SJCRH30 (cell line): ENCODE measurements around the gene GPI. TPM values are rescaled to one million over a fixed set of nuclear protein-coding genes. Genes with fewer than 3 reads are reported as not detected.
A peak's percentile ranks its signal among the peaks of the same experiment; 100 is the strongest.

ENCODE experiments used
- DNase-seq, 2 experiments: peaks; one replicate each; pipeline ENCODE4 v3.0.0-alpha.2; 2015 to 2020
- H3K27ac ChIP-seq: fragments of 250-450 bp; sonication (Bioruptor Pico); 2 replicates; pipeline ENCODE4 v1.5.1; 2020; ENCODE audit warnings: mild to moderate bottlenecking, moderate library complexity
- H3K27me3 ChIP-seq: fragments of 250-450 bp; sonication (Bioruptor Pico); 2 replicates; pipeline ENCODE4 v1.5.1; 2020; ENCODE audit warnings: mild to moderate bottlenecking, moderate library complexity
- H3K36me3 ChIP-seq: fragments of 250-450 bp; sonication (Bioruptor Pico); 2 replicates; pipeline ENCODE4 v1.5.1; 2020; ENCODE audit warnings: mild to moderate bottlenecking, moderate library complexity
- H3K4me1 ChIP-seq: fragments of 250-450 bp; sonication (Bioruptor Pico); 2 replicates; pipeline ENCODE4 v1.5.1; 2020; ENCODE audit warnings: mild to moderate bottlenecking, moderate library complexity
- H3K4me3 ChIP-seq: fragments of 250-450 bp; sonication (Bioruptor Pico); 2 replicates; pipeline ENCODE4 v1.5.1; 2020; ENCODE audit warnings: mild to moderate bottlenecking, moderate library complexity
- H3K9me3 ChIP-seq: fragments of 250-450 bp; sonication (Bioruptor Pico); replicated peaks from 2 replicates; pipeline ENCODE4 v1.5.1; 2020; ENCODE audit warnings: mild to moderate bottlenecking, moderate library complexity
- total RNA-seq: library from RNA; depleted of rRNA; stranded (reverse); fragments of >200 nt; shearing (Covaris generic); gene quantifications from 2 replicates; pipeline ENCODE4 v1.2.3, GENCODE V29; 2014

GPI gene
- total RNA-seq, 1 experiment from 2014 or later: 239 TPM

DNA sequence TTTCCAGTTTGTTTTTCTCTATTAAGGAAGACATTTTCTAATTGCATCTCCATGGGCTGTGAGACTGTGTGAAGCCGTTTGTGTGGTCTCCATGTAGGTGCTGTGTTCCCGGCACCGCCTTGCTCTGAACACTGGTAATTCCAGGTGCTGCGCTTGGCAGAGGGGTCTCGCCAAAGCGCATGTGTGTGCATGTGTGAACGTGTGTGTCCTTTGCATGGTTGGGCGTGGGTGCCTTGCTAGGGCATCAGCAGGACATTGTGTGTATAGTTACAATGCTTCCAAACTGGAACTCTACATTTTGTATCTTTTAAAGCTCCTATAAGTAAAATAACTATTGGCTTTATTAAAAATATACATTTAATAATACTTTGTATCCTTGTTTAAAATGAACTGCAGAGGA lies 9.8 kb upstream of the GPI start:
- DNase-seq: no peak
- no peaks in the 10 kb centered on the region for H3K27me3 ChIP-seq
- H3K4me3 ChIP-seq: no peak overlapping the region
- H3K4me1 ChIP-seq: peaks cover 4% of the 10 kb centered on the region; the same call in 1 of the 2 replicates
- H3K9me3 ChIP-seq: no peaks in the 10 kb centered on the region
- no peak overlapping the region for H3K27ac ChIP-seq
- no peaks in the 10 kb centered on the region for H3K36me3 ChIP-seq

DNA sequence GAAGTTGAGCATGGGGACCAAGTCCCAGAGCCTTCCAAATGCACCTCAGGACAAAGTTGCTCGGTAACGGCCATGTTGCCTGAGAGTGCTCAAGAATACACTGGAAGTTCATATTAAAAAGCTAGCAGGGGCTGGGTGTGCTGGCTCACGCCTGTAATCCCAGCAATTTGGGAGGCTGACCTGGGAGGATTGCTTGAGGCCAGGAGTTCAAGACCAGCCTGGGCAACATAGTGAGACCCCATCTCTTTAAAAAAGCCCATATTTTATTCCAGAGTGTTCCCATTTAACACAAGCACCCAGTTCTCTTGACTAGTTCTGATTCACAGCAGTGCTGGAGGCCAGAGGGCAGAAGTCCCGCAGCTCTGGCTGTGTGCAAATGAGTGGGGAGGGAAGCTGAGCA lies 8.1 kb upstream of the GPI start:
- Histone ChIP-seq H3K4me1 (peaks cover 4% of the 10 kb centered on the region; the same call in 1 of the 2 replicates), H3K36me3 (no peaks in the 10 kb centered on the region), H3K27ac (no peak overlapping the region), H3K4me3 (no peak overlapping the region), H3K27me3 (no peaks in the 10 kb centered on the region), H3K9me3 (no peaks in the 10 kb centered on the region)
- DNase-seq: no peak

DNA sequence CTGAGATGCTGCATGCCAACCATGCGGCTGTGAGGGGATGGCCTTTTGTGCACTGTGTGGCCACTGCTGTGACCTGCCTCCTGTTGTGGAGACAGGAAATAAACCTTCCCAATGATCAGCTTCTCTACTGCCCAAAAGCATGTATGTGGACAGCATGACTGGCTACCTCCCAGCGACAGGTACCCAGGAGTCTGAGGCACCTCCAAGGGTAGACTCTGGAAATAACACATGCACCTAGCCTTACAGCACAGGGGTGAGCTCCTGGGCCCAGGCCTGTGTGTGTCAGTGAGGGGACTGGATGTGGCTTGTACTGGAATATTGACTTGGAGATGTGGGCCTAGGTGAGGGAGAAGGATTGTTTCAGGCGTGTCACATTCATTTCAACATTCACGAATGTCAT lies 7.6 kb upstream of the GPI start:
- no peaks in the 10 kb centered on the region for H3K27me3 ChIP-seq
- H3K4me3 ChIP-seq: no peak overlapping the region
- no peak overlapping the region for H3K27ac ChIP-seq
- DNase-seq: no peak
- H3K36me3 ChIP-seq: no peaks in the 10 kb centered on the region
- no peaks in the 10 kb centered on the region for H3K9me3 ChIP-seq
- H3K4me1 ChIP-seq: peaks cover 4% of the 10 kb centered on the region; the same call in 1 of the 2 replicates

DNA sequence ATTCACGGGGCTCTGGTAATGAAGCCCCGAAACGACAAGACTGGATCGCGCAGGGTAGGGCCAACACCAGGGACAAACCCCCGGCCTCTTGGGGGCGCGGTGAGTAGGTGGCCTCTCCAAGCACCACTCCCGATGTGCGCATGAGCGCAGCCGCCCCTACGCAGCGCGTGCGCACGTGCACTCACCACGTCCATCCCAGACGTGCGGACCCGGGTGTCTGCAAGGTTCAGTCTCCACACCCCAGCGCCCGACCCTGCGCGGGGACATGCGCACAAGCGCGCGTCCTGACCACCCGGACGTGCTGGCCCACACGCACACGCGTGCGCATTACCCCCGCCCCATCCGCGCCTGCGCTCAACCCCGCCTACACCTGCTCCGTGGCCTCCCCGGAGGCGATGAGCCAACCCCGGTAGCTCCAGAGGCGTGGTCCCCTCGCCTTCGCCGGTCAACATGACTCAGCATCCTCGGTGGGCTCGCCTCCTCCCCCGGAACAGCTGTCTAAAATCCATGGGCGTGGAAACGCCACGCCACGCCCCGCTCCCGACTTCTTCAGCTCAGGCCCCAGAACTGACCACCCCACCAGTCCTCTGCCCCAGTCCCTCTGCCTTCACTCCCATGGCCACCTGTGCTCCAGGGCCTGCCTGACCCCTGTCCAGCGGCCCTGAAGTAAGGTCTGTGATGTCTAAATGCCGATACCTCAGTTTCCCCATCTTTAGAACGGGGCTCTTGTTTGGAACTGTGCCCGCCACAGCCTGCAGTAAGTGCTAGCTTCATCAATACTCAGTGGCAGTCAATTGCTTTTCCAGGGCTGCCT lies 5.6 kb upstream of the GPI start:
- peak overlapping the region; percentile 54 for H3K4me3 ChIP-seq
- H3K27me3 ChIP-seq: no peaks in the 10 kb centered on the region
- no peaks in the 10 kb centered on the region for H3K36me3 ChIP-seq
- peak overlapping the region; percentile 15; the same call in 1 of the 2 replicates for H3K27ac ChIP-seq
- peak; percentile 99 for DNase-seq
- peaks cover 4% of the 10 kb centered on the region; the same call in 1 of the 2 replicates for H3K4me1 ChIP-seq
- no peaks in the 10 kb centered on the region for H3K9me3 ChIP-seq

DNA sequence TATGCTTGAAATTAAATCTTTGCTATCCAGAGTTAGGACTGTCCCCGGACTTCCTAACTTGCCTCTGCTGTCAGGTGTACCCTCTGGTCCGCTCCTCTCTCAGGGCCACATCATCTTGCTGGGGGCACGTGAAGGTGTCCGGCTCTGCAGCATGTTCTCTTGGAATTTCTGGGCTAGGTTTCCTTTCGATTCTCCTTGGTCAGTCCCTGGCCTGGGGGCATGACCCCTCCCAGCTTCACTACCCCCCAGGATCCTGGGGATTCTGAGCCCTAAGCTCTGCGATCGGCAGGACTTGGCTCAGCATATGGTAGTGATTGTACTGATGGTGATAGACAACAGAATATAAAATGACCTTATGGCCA lies 5.1 kb upstream of the GPI start:
- Histone ChIP-seq H3K36me3 (no peaks in the 10 kb centered on the region), H3K27me3 (no peaks in the 10 kb centered on the region), H3K4me3 (peak overlapping the region; percentile 54), H3K9me3 (no peaks in the 10 kb centered on the region), H3K4me1 (peaks cover 7% of the 10 kb centered on the region), H3K27ac (peak overlapping the region; percentile 8; the same call in 1 of the 2 replicates)
- DNase-seq: no peak

GRCh38 chr19:34360354-34360909 lies 4.6 kb upstream of the GPI start:
- H3K27ac ChIP-seq: no peak overlapping the region
- no peak for DNase-seq

DNA sequence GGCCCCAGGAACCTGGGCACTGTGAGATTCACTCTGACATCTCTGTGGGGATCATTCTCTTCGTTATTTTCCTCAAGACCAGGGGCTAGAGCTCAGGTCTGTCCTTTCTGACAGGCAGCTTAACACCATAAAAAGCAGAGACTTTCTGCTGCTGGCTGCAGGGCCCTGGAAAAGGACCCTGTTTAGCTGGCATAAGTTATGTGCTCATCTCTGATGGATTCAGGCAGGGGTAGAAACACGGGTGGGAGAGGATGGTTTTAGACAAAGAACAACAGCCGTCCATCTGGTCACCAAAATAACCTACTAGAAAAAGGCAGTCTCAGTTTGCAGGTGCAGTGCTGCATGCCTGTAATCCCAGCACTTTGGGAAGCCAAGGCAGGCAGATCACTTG lies 2.3 kb upstream of the GPI start:
- no peaks in the 10 kb centered on the region for H3K9me3 ChIP-seq
- peaks cover 7% of the 10 kb centered on the region for H3K4me1 ChIP-seq
- no peaks in the 10 kb centered on the region for H3K27me3 ChIP-seq
- no peak overlapping the region for H3K27ac ChIP-seq
- H3K36me3 ChIP-seq: peaks cover 11% of the 10 kb centered on the region
- no peak overlapping the region for H3K4me3 ChIP-seq
- DNase-seq: no peak

More at GRCh38 chr19:34360354-34360909, 4.6 kb upstream of the GPI start:
- Histone ChIP-seq H3K9me3 (no peaks in the 10 kb centered on the region), H3K4me3 (no peak overlapping the region), H3K4me1 (peaks cover 7% of the 10 kb centered on the region), H3K27me3 (no peaks in the 10 kb centered on the region), H3K36me3 (no peaks in the 10 kb centered on the region)

GRCh38 chr19:34363094-34363493 lies 1.9 kb upstream of the GPI start:
- H3K4me1 ChIP-seq: peaks cover 7% of the 10 kb centered on the region

GRCh38 chr19:34363930-34364329 lies 1.1 kb upstream of the GPI start:
- no peak overlapping the region for H3K4me3 ChIP-seq
- H3K36me3 ChIP-seq: peaks cover 21% of the 10 kb centered on the region
- H3K4me1 ChIP-seq: peaks cover 3% of the 10 kb centered on the region; the same call in 1 of the 2 replicates
- no peak for DNase-seq
- H3K27me3 ChIP-seq: no peaks in the 10 kb centered on the region
- no peak overlapping the region for H3K27ac ChIP-seq
- no peaks in the 10 kb centered on the region for H3K9me3 ChIP-seq

More at GRCh38 chr19:34363094-34363493, 1.9 kb upstream of the GPI start:
- H3K36me3 ChIP-seq: peaks cover 13% of the 10 kb centered on the region
- H3K27me3 ChIP-seq: no peaks in the 10 kb centered on the region
- H3K9me3 ChIP-seq: no peaks in the 10 kb centered on the region
- no peak overlapping the region for H3K4me3 ChIP-seq
- no peak overlapping the region for H3K27ac ChIP-seq
- DNase-seq: peak in 1 of 2 experiments; percentile 40

- Histone ChIP-seq H3K36me3 (peaks cover 27% of the 10 kb centered on the region), H3K4me3 (peak overlapping the region; percentile 93), H3K4me1 (peaks cover 3% of the 10 kb centered on the region; the same call in 1 of the 2 replicates), H3K9me3 (no peaks in the 10 kb centered on the region), H3K27me3 (no peaks in the 10 kb centered on the region), H3K27ac (no peak overlapping the region)
- DNase-seq: no peak
Observed at GRCh38 chr19:34364462-34364829, 550 bp upstream of the GPI start.

DNA sequence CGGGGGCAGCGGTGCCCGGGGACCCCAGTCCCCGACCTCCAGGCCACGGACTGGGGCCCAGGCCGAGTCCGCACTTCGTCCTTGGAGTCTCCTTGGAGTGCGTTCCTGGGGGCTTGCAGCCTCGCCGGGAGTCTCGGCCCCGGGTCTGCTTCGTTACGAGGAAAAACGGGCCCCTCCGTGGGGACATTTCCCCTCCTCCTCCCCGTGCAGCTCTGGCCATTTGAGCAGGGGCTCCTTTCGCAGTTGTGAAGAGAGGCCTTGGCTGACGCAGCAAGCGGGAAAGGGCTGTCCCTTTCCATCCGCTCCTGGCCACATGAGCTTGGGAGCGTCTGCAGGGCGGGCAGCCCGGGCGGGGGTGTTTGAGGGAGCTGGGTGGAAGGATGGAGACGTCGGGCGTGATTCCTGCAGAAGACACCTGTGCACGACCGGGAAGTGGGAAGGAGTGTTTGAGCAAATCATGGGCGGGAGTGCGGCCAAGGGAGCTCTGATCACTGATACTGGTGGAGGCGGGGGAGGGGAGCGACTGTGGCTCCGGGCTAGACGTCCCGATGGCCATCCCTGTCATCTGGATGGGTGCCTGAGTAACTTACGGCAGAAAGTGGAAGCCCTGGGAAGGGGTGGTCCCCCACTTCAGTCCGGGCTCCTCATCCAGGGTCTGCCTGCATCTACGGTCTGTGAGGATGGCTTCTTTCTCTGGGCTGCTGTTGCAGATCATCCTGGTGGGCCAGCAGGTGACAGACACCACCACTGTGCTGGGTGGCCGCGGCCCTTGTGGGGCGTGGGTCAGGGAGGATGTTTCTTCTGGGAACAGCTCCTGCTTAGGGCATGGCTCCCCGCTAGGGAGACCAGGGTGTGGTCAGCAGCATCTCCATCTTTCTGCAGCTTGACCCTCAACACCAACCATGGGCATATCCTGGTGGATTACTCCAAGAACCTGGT lies 736 bp downstream of the GPI start:
- H3K9me3 ChIP-seq: no peaks in the 10 kb centered on the region
- peak overlapping the region; percentile 93 for H3K4me3 ChIP-seq
- peaks cover 3% of the 10 kb centered on the region; the same call in 1 of the 2 replicates for H3K4me1 ChIP-seq
- peak; percentile 51 to 58 for DNase-seq
- H3K36me3 ChIP-seq: peaks cover 35% of the 10 kb centered on the region
- H3K27me3 ChIP-seq: no peaks in the 10 kb centered on the region
- H3K27ac ChIP-seq: peak overlapping the region; percentile 17; the same call in 1 of the 2 replicates

DNA sequence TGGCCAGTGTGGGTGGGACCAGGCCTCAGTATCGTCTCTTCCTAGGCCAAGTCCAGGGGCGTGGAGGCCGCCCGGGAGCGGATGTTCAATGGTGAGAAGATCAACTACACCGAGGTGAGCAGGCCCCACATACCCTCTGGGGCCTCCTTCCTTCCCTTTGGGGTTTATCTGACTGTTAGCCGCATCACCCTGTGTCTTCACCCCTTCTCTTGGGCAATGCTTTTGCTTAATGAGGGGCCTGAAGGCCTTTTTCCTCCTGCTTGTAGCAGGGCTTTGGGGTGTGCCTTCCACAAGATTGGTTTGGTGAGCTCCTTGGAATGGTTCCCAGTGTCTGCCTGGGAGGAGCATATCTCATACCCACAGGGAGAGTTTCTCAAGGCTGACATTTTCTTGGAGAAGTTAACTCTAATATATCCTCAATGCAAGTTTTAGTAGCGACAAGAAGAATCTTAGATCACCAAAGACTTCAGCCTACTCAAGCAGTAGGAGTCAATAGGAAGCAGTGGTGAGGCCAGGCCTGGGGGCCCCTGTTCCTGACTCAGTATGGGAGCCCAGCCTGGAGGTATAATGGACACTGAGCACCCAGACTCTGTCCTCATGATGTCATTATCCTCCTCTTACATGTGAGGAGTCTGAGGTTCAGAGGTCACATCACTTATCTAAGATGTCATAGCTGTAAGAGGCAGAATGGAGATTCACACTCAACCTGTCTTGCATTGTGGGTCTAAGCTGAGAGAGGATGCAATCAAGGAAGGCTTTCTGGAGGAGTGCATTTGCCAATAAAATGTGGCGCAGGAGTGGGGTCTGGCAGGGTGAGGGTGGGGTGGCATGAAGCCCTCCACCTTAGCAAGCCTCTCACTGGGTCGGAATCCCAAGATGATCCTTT lies 2.0 kb downstream of the GPI start:
- DNase-seq: no peak
- Histone ChIP-seq H3K27ac (no peak overlapping the region), H3K4me1 (peaks cover 3% of the 10 kb centered on the region; the same call in 1 of the 2 replicates), H3K36me3 (peaks cover 41% of the 10 kb centered on the region), H3K9me3 (no peaks in the 10 kb centered on the region), H3K4me3 (no peak overlapping the region), H3K27me3 (no peaks in the 10 kb centered on the region)

DNA sequence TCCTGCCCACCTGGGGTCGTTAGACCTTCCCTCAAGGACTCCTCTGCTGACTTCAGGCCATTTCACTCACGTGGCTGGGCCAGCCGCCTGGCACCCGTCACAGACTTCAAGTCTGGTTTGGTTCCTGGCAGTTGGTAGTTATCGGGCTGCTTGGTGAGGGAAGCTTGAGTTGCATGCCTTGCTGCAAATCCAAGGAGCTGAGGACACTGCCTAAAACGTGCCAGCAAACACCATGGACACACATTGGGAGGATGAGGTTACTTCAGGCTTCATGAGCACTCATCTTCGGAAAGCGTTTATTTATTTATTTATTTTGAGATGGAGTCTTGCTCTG lies 2.6 kb downstream of the GPI start:
- Histone ChIP-seq H3K4me3 (no peak overlapping the region), H3K4me1 (peaks cover 3% of the 10 kb centered on the region; the same call in 1 of the 2 replicates), H3K27me3 (no peaks in the 10 kb centered on the region), H3K27ac (no peak overlapping the region), H3K36me3 (peaks cover 47% of the 10 kb centered on the region), H3K9me3 (no peaks in the 10 kb centered on the region)
- no peak for DNase-seq

- DNase-seq: no peak
- Histone ChIP-seq H3K9me3 (no peaks in the 10 kb centered on the region), H3K36me3 (peaks cover 48% of the 10 kb centered on the region)
Observed at GRCh38 chr19:34368338-34368737, 3.3 kb downstream of the GPI start.

More at GRCh38 chr19:34368338-34368737, 3.3 kb downstream of the GPI start:
- Histone ChIP-seq H3K4me3 (no peak overlapping the region), H3K4me1 (peaks cover 3% of the 10 kb centered on the region; the same call in 1 of the 2 replicates), H3K27me3 (no peaks in the 10 kb centered on the region), H3K27ac (no peak overlapping the region)
